ENCODE data around the gene DIAPH1.

- TF ChIP-seq RAD21 (IDR thresholded peaks at IDR 0.05; ENCODE audit: low read depth) (no peak), POLR2AphosphoS5 (IDR thresholded peaks at IDR 0.05; ENCODE audit: low read depth, low read length) (no peak)
- TF ChIP-seq, protein P1, sequence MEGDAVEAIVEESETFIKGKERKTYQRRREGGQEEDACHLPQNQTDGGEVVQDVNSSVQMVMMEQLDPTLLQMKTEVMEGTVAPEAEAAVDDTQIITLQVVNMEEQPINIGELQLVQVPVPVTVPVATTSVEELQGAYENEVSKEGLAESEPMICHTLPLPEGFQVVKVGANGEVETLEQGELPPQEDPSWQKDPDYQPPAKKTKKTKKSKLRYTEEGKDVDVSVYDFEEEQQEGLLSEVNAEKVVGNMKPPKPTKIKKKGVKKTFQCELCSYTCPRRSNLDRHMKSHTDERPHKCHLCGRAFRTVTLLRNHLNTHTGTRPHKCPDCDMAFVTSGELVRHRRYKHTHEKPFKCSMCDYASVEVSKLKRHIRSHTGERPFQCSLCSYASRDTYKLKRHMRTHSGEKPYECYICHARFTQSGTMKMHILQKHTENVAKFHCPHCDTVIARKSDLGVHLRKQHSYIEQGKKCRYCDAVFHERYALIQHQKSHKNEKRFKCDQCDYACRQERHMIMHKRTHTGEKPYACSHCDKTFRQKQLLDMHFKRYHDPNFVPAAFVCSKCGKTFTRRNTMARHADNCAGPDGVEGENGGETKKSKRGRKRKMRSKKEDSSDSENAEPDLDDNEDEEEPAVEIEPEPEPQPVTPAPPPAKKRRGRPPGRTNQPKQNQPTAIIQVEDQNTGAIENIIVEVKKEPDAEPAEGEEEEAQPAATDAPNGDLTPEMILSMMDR (IDR thresholded peaks at IDR 0.05 in 2 of 3, conservative IDR thresholded peaks at IDR 0.05 in 1 of 3; ENCODE audit: borderline replicate concordance in 1 of 3, insufficient read depth in 1 of 3, low read depth in 2 of 3, low read length in 2 of 3): no peak
Observed at GRCh38 chr5:141647242-141647641, 28.4 kb upstream of the DIAPH1 start.

Measured in HCT116 (cell line).